OCI-LY7 (cell line): ENCODE measurements around the gene AGMAT. TPM values are rescaled to one million over a fixed set of nuclear protein-coding genes. Genes with fewer than 3 reads are reported as not detected.
A peak's percentile ranks its signal among the peaks of the same experiment; 100 is the strongest.

Experiments
- BruUV-seq: library from RNA; stranded (reverse); fragments of 400-500 nt; replicated peaks from 2 replicates; lab custom pipeline; 2021; lab: Mats Ljungman, UMichigan
- CTCF ChIA-PET: fragments of 300-600 bp; sonication (Branson Sonifier 250); formaldehyde crosslinking; loops from one replicate; lab custom pipeline; 2022; ENCODE audit warnings: antibody characterized with exemption; ENCODE audit not compliant: unreplicated experiment; lab: Charles Lee
- POLR2A ChIA-PET: fragments of 300-600 bp; sonication (Branson Sonifier 250); formaldehyde crosslinking; loops from one replicate; lab custom pipeline; 2022; ENCODE audit warnings: antibody characterized with exemption; lab: Charles Lee
- DNase-seq: peaks from one replicate; pipeline ENCODE4 v3.0.0-alpha.2; 2015; ENCODE audit warnings: low spot score
- H2AFZ ChIP-seq: fragments of 200-600 bp; sonication (generic), shearing (Covaris generic); 2 replicates; pipeline ENCODE4 v1.6.1; 2014; ENCODE audit warnings: mild to moderate bottlenecking, antibody characterized with exemption, low read length, moderate library complexity
- H3K27ac ChIP-seq: fragments of 200-600 bp; sonication (generic); 2 replicates; pipeline ENCODE4 v1.5.1; 2014; ENCODE audit warnings: mixed run types, low read depth, mild to moderate bottlenecking, moderate library complexity, low read length, inconsistent platforms; ENCODE audit not compliant: poor library complexity, severe bottlenecking
- H3K36me3 ChIP-seq: fragments of 200-600 bp; sonication (generic); 2 replicates; pipeline ENCODE4 v1.6.1; 2014; ENCODE audit warnings: mild to moderate bottlenecking, antibody characterized with exemption, low read length, moderate library complexity, mixed read lengths; ENCODE audit not compliant: insufficient read depth
- H3K4me1 ChIP-seq: fragments of 200-600 bp; sonication (generic); 2 replicates; pipeline ENCODE4 v1.5.1; 2014; ENCODE audit warnings: mild to moderate bottlenecking, low read length; ENCODE audit not compliant: insufficient read depth, poor library complexity, severe bottlenecking
- H3K4me2 ChIP-seq: fragments of 200-600 bp; sonication (generic); 2 replicates; pipeline ENCODE4 v1.6.1; 2014; ENCODE audit warnings: mild to moderate bottlenecking, low read length
- H3K4me3 ChIP-seq: fragments of 200-600 bp; sonication (generic); 2 replicates; pipeline ENCODE4 v1.5.1; 2014; ENCODE audit warnings: mild to moderate bottlenecking, low read depth, low read length; ENCODE audit not compliant: poor library complexity, severe bottlenecking
- H3K79me2 ChIP-seq: fragments of 200-600 bp; sonication (generic); 2 replicates; pipeline ENCODE4 v1.6.1; 2016; ENCODE audit warnings: low read depth, mild to moderate bottlenecking, low read length, moderate library complexity, mixed read lengths; ENCODE audit not compliant: insufficient read depth
- H3K9me2 ChIP-seq: fragments of 200-600 bp; sonication (generic); 2 replicates; pipeline ENCODE4 v1.6.1; 2016; ENCODE audit warnings: mild to moderate bottlenecking, low read length, mixed read lengths; ENCODE audit not compliant: insufficient read depth
- H3K9me3 ChIP-seq: fragments of 200-600 bp; sonication (generic); 2 replicates; pipeline ENCODE4 v1.6.1; 2014; ENCODE audit warnings: mild to moderate bottlenecking, mixed run types, low read length, mixed read lengths
- H4K20me1 ChIP-seq: fragments of 200-600 bp; sonication (generic); 2 replicates; pipeline ENCODE4 v1.6.1; 2014; ENCODE audit warnings: mild to moderate bottlenecking, antibody characterized with exemption, low read length, moderate library complexity, mixed read lengths; ENCODE audit not compliant: insufficient read depth
- CTCF ChIP-seq: fragments of 200-600 bp; sonication (generic); conservative IDR thresholded peaks from 2 replicates; pipeline ENCODE4 v1.5.1; 2014; ENCODE audit warnings: mild to moderate bottlenecking, antibody characterized with exemption, low read length, moderate library complexity, mixed read lengths
- EZH2phosphoT487 ChIP-seq: fragments of 200-600 bp; sonication (generic); IDR thresholded peaks from 2 replicates; pipeline ENCODE4 v1.6.1; 2018; ENCODE audit warnings: low read depth, borderline replicate concordance, mild to moderate bottlenecking, mixed run types, antibody characterized with exemption, low read length, moderate library complexity, mixed read lengths
- intact Hi-C: fragments of 100-400 bp; cut with micrococcal nuclease; formaldehyde crosslinking; loops from one replicate; pipeline ENCODE4 v1.10.0; 2022; ENCODE audit not compliant: unreplicated experiment
- total RNA-seq, 2 experiments: library from RNA; depleted of rRNA in 1 of 2; stranded (reverse); fragments of >200 nt in 1 of 2; shearing (Covaris generic) in 1 of 2; gene quantifications; 2 replicates each; pipeline ENCODE4 v1.2.3, GENCODE V29; 2014 to 2022

Gene AGMAT
- total RNA-seq, 2 experiments from 2014 or later: 0.29 to 0.54 TPM

- Histone ChIP-seq H4K20me1 (no peaks in the 10 kb centered on the region), H3K9me2 (no peaks in the 10 kb centered on the region), H3K4me1 (peaks cover 26% of the 10 kb centered on the region), H3K36me3 (no peaks in the 10 kb centered on the region), H3K79me2 (no peaks in the 10 kb centered on the region), H3K4me2 (peak overlapping the region; percentile 58), H2AFZ (peak overlapping the region; percentile 87), H3K27ac (peak overlapping the region; percentile 68), H3K4me3 (peak overlapping the region; percentile 3), H3K9me3 (no peaks in the 10 kb centered on the region)
- DNase-seq: peak; percentile 41
- BruUV-seq: no TSS peak
- TF ChIP-seq EZH2phosphoT487 (no peak), CTCF (no peak)
- ChIA-PET POLR2A (interaction anchor here (0.7 to 1.5 kb wide), 7 partner anchors 9 to 38 kb away, joined by 3 to 7 read pairs (median 4); no protein-coding TSS in a partner anchor), CTCF (no interaction called here)
- intact Hi-C loops: loop anchor here (2.0 kb wide), 1 partner anchor 53 kb away; the partner anchor contains the start of gene DNAJC16
These were observed 5.2 kb downstream of the AGMAT start for GRCh38 chr1:15579683-15580047.

GRCh38 chr1:15578921-15579682, 5.7 kb downstream of the AGMAT start:
- no TSS peak for BruUV-seq
- Histone ChIP-seq H3K4me3 (peak overlapping the region; percentile 3), H3K27ac (peak overlapping the region; percentile 68), H3K4me2 (peak overlapping the region; percentile 58), H3K79me2 (no peaks in the 10 kb centered on the region), H3K4me1 (peaks cover 26% of the 10 kb centered on the region), H3K9me3 (no peaks in the 10 kb centered on the region), H4K20me1 (no peaks in the 10 kb centered on the region), H3K9me2 (no peaks in the 10 kb centered on the region), H3K36me3 (no peaks in the 10 kb centered on the region), H2AFZ (peak overlapping the region; percentile 87)
- intact Hi-C loops: loop anchor here (2.0 kb wide), 1 partner anchor 52 kb away; the partner anchor contains the start of gene DNAJC16
- peak; percentile 66 for DNase-seq
- TF ChIP-seq EZH2phosphoT487: no peak
- TF ChIP-seq CTCF: no peak
- ChIA-PET POLR2A (interaction anchor here (0.6 to 1.5 kb wide), 7 partner anchors 9 to 385 kb away, joined by 3 to 7 read pairs (median 4); no protein-coding TSS in a partner anchor), CTCF (no interaction called here)

DNA sequence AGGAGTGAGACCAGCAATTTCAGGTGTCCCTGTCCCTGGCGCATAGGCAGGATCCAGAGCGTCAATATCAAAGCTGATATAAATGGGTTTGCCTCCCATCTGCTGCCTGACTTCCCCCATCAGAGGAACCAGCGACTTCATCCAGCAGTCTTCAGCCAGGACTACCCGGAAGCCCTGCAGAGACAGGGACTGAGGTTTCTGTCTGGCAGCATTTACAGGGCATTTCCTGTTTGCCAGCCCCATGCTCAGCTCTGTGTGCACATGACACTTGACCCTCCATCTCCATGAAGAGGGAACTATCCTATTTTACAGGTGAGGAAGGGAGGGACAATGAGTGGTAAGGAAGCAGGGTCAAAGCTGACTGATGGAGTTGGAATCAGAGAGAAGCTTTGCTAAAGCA, 7.2 kb downstream of the AGMAT start:
- Histone ChIP-seq H3K36me3 (no peaks in the 10 kb centered on the region), H3K4me2 (no peak overlapping the region), H3K9me2 (no peaks in the 10 kb centered on the region), H3K79me2 (no peaks in the 10 kb centered on the region), H2AFZ (no peak overlapping the region), H3K4me1 (peaks cover 38% of the 10 kb centered on the region), H4K20me1 (no peaks in the 10 kb centered on the region), H3K27ac (no peak overlapping the region), H3K9me3 (no peaks in the 10 kb centered on the region), H3K4me3 (no peak overlapping the region)
- intact Hi-C loops: loop anchor here (2.0 kb wide), 1 partner anchor 51 kb away; the partner anchor contains the start of gene DNAJC16
- TF ChIP-seq CTCF (no peak), EZH2phosphoT487 (no peak)
- ChIA-PET POLR2A (no interaction called here), CTCF (no interaction called here)
- DNase-seq: no peak
- no TSS peak for BruUV-seq
